G401 (cell line): Measurements from ENCODE around the gene MEF2C. TPM values are rescaled to one million over a fixed set of nuclear protein-coding genes. Genes with fewer than 3 reads are reported as not detected.

ENCODE experiments used
- DNase-seq: peaks from one replicate; pipeline ENCODE4 v3.0.0-alpha.2; 2015; ENCODE audit warnings: low spot score
- in situ Hi-C: cut with HindIII; loops from 2 replicates; pipeline ENCODE4 v1.10.0; 2016; ENCODE audit warnings: low sequenced_read_pairs, mixed read lengths
- total RNA-seq: library from RNA; depleted of rRNA; stranded (reverse); fragments of >200 nt; shearing (Covaris generic); gene quantifications from 2 replicates; pipeline ENCODE4 v1.2.3, GENCODE V29; 2014

MEF2C gene
- total RNA-seq, 1 experiment from 2014 or later, result not detected

GRCh38 chr5:88780736-88781135, 102.2 kb downstream of the MEF2C start:
- in situ Hi-C loops, result no loop called here
- DNase-seq, result no peak

- in situ Hi-C loops, result no loop called here
- no peak for DNase-seq
Observed at GRCh38 chr5:88778736-88779135, 104.2 kb downstream of the MEF2C start.

- in situ Hi-C loops, result no loop called here
- DNase-seq, result no peak
Observed at GRCh38 chr5:88776692-88777091, 106.3 kb downstream of the MEF2C start.

GRCh38 chr5:88772831-88773230, 110.2 kb downstream of the MEF2C start:
- in situ Hi-C loops, result no loop called here
- no peak for DNase-seq

- in situ Hi-C loops, result no loop called here
- no peak for DNase-seq
Observed at GRCh38 chr5:88772047-88772446, 110.9 kb downstream of the MEF2C start.

GRCh38 chr5:88770276-88771257, 112.4 kb downstream of the MEF2C start:
- no peak for DNase-seq
- in situ Hi-C loops, result no loop called here

GRCh38 chr5:88769165-88769564, 113.8 kb downstream of the MEF2C start:
- no peak for DNase-seq
- in situ Hi-C loops, result no loop called here

GRCh38 chr5:88768411-88768810, 114.6 kb downstream of the MEF2C start:
- in situ Hi-C loops, result no loop called here
- DNase-seq, result no peak

- in situ Hi-C loops, result no loop called here
- DNase-seq, result peak; percentile 48
Observed at GRCh38 chr5:88765798-88766197, 117.2 kb downstream of the MEF2C start.

- no peak for DNase-seq
- in situ Hi-C loops, result no loop called here
Observed at GRCh38 chr5:88765171-88765570, 117.8 kb downstream of the MEF2C start.

- in situ Hi-C loops, result no loop called here
Observed at GRCh38 chr5:88761939-88762338, 121.0 kb downstream of the MEF2C start.

GRCh38 chr5:88761269-88761850, 121.6 kb downstream of the MEF2C start:
- no peak for DNase-seq
- in situ Hi-C loops, result no loop called here

More at GRCh38 chr5:88761939-88762338, 121.0 kb downstream of the MEF2C start:
- DNase-seq, result no peak

GRCh38 chr5:88760527-88760926, 122.5 kb downstream of the MEF2C start:
- no peak for DNase-seq
- in situ Hi-C loops, result no loop called here

- in situ Hi-C loops, result no loop called here
- no peak for DNase-seq
Observed at GRCh38 chr5:88758591-88758990, 124.4 kb downstream of the MEF2C start.

GRCh38 chr5:88758184-88758583, 124.8 kb downstream of the MEF2C start:
- no peak for DNase-seq
- in situ Hi-C loops, result no loop called here

- in situ Hi-C loops, result no loop called here
- DNase-seq, result no peak
Observed at GRCh38 chr5:88756953-88757352, 126.0 kb downstream of the MEF2C start.

GRCh38 chr5:88748666-88749065, 134.3 kb downstream of the MEF2C start:
- in situ Hi-C loops, result no loop called here
- no peak for DNase-seq

- in situ Hi-C loops, result no loop called here
- no peak for DNase-seq
Observed at GRCh38 chr5:88746438-88746882, 136.5 kb downstream of the MEF2C start.

GRCh38 chr5:88745093-88745696, 137.8 kb downstream of the MEF2C start:
- in situ Hi-C loops, result no loop called here
- DNase-seq, result no peak

GRCh38 chr5:88743231-88743834, 139.7 kb downstream of the MEF2C start:
- DNase-seq, result no peak
- in situ Hi-C loops, result no loop called here
